Measurements from ENCODE around the gene SLC25A29.
"Not testable (repeated sequence)": the region's sequence is repeated elsewhere in the genome, so short reads cannot be mapped to it uniquely, and the experiment has no call there.

SLC25A29 gene

GRCh38 chr14:100306101-100306997 is at the start of gene SLC25A29:
Gene SLC25A29, minus strand, starts transcription at chr14:100306444. Its CDS starts 212 bp downstream, at chr14:100306232.
- DNase-seq: peak; percentile 89

- DNase-seq: no peak
Measured at GRCh38 chr14:100350986-100351385, 44.7 kb upstream of the SLC25A29 start.

GRCh38 chr14:100350276-100350926 is 44.2 kb upstream of the SLC25A29 start:
- no peak for DNase-seq

- no peak for DNase-seq
Measured at GRCh38 chr14:100348784-100349685, 42.8 kb upstream of the SLC25A29 start.

- DNase-seq: no peak
Measured at GRCh38 chr14:100348253-100348729, 42.0 kb upstream of the SLC25A29 start.

GRCh38 chr14:100346306-100347091 is 40.3 kb upstream of the SLC25A29 start:
- DNase-seq: no peak

GRCh38 chr14:100345711-100346110 is 39.5 kb upstream of the SLC25A29 start:
- DNase-seq: no peak

GRCh38 chr14:100344657-100345056 is 38.4 kb upstream of the SLC25A29 start:
- DNase-seq: not testable (repeated sequence)

- DNase-seq: not testable (repeated sequence)
Measured at GRCh38 chr14:100342826-100343225, 36.6 kb upstream of the SLC25A29 start.

GRCh38 chr14:100342195-100342594 is 36.0 kb upstream of the SLC25A29 start:
- DNase-seq: no peak

- DNase-seq: peak; percentile 46
Measured at GRCh38 chr14:100341301-100342031, 35.2 kb upstream of the SLC25A29 start.

- DNase-seq: no peak
Measured at GRCh38 chr14:100340423-100340813, 34.2 kb upstream of the SLC25A29 start.

GRCh38 chr14:100339766-100340422 is 33.6 kb upstream of the SLC25A29 start:
- no peak for DNase-seq

GRCh38 chr14:100336618-100337530 is 30.6 kb upstream of the SLC25A29 start:
- DNase-seq: no peak

GRCh38 chr14:100334904-100335303 is 28.7 kb upstream of the SLC25A29 start:
- no peak for DNase-seq

- DNase-seq: no peak
Measured at GRCh38 chr14:100333827-100334226, 27.6 kb upstream of the SLC25A29 start.

- no peak for DNase-seq
Measured at GRCh38 chr14:100333311-100333710, 27.1 kb upstream of the SLC25A29 start.

- DNase-seq: no peak
Measured at GRCh38 chr14:100332797-100333196, 26.6 kb upstream of the SLC25A29 start.

- no peak for DNase-seq
Measured at GRCh38 chr14:100332071-100332639, 25.9 kb upstream of the SLC25A29 start.
